Colonic mucosa (tissue), 4 donors: Measurements from ENCODE around the gene MERTK. TPM values are rescaled to one million over a fixed set of nuclear protein-coding genes. Genes with fewer than 3 reads are reported as not detected.
"Not testable (repeated sequence)": the region's sequence is repeated elsewhere in the genome, so short reads cannot be mapped to it uniquely, and the experiment has no call there.

Experiments
- DNase-seq: peaks from one replicate; pipeline ENCODE4 v3.0.0-alpha.2; 2020
- H3K27ac ChIP-seq: fragments of 200-600 bp; one replicate; pipeline ENCODE4 v1.8.0; 2021
- H3K27me3 ChIP-seq: fragments of 200-600 bp; one replicate; pipeline ENCODE4 v1.8.0; 2021
- H3K36me3 ChIP-seq: fragments of 200-600 bp; one replicate; pipeline ENCODE4 v1.8.0; 2021
- H3K4me1 ChIP-seq: fragments of 200-600 bp; one replicate; pipeline ENCODE4 v1.8.0; 2021; ENCODE audit warnings: mild to moderate bottlenecking
- H3K4me3 ChIP-seq: fragments of 200-600 bp; one replicate; pipeline ENCODE4 v1.8.0; 2021
- H3K9ac ChIP-seq, 2 donors: one replicate each; pipeline ENCODE4 v1.7.0; 2013; ENCODE audit warnings: control low read depth in 2 of 2, low read depth in 2 of 2, low read length in 2 of 2
- H3K9me3 ChIP-seq: fragments of 200-600 bp; one replicate; pipeline ENCODE4 v1.8.0; 2021
- CTCF ChIP-seq: fragments of 200-600 bp; IDR thresholded peaks from one replicate; pipeline ENCODE4 v1.8.0; 2022; ENCODE audit warnings: antibody characterized with exemption, mild to moderate bottlenecking
- intact Hi-C: fragments of 100-400 bp; cut with DNase I; formaldehyde crosslinking; loops from one replicate; pipeline ENCODE4 v1.14.1; 2022
- total RNA-seq, 2 donors: library from RNA; stranded (reverse); fragmentation: NEBNext Ultra II Directional in 1 of 2; extraction: Animal tissue kit (Norgen Biotek cat#: 25700) in 1 of 2; gene quantifications; one replicate each; pipeline ENCODE4 v1.2.1, GENCODE V29; 2021
- donor health status: healthy.
- donor health status: DM: no; HTN: no; CAD: no.
- donor health status: DM: no; HTN: no; CAD: no.

Gene MERTK
- total RNA-seq, 2 donors from 2014 or later, result 3.9 TPM

GRCh38 chr2:112062894-112063293 is 164.5 kb downstream of the MERTK start:
- no peak overlapping the region for H3K4me3 ChIP-seq
- H3K27ac ChIP-seq, result no peak overlapping the region
- H3K4me1 ChIP-seq, result no peaks in the 10 kb centered on the region
- H3K27me3 ChIP-seq, result no peaks in the 10 kb centered on the region
- no peak for TF ChIP-seq CTCF
- intact Hi-C loops, result no loop called here
- DNase-seq, result no peak
- H3K9ac ChIP-seq, result no peak overlapping the region
- H3K36me3 ChIP-seq, result peaks cover 10% of the 10 kb centered on the region
- no peaks in the 10 kb centered on the region for H3K9me3 ChIP-seq

GRCh38 chr2:112065486-112065885 is 167.1 kb downstream of the MERTK start:
- Histone ChIP-seq H3K27ac (no peak overlapping the region), H3K36me3 (peaks cover 10% of the 10 kb centered on the region), H3K9ac (no peak overlapping the region), H3K27me3 (no peaks in the 10 kb centered on the region), H3K4me3 (no peak overlapping the region), H3K9me3 (no peaks in the 10 kb centered on the region), H3K4me1 (no peaks in the 10 kb centered on the region)
- no peak for DNase-seq
- no peak for TF ChIP-seq CTCF
- intact Hi-C loops, result no loop called here

GRCh38 chr2:112065966-112066365 is 167.6 kb downstream of the MERTK start:
- H3K9ac ChIP-seq, result no peak overlapping the region
- no peak for DNase-seq
- intact Hi-C loops, result no loop called here
- H3K4me3 ChIP-seq, result no peak overlapping the region
- no peak for TF ChIP-seq CTCF
- H3K4me1 ChIP-seq, result no peaks in the 10 kb centered on the region
- H3K27me3 ChIP-seq, result no peaks in the 10 kb centered on the region
- no peaks in the 10 kb centered on the region for H3K9me3 ChIP-seq
- peaks cover 10% of the 10 kb centered on the region for H3K36me3 ChIP-seq
- no peak overlapping the region for H3K27ac ChIP-seq

GRCh38 chr2:112069794-112070193 is 171.4 kb downstream of the MERTK start:
- DNase-seq, H3K9ac ChIP-seq, H3K27ac ChIP-seq, H3K27me3 ChIP-seq, H3K4me3 ChIP-seq, H3K4me1 ChIP-seq, H3K36me3 ChIP-seq, H3K9me3 ChIP-seq, intact Hi-C loops: not testable (repeated sequence)

GRCh38 chr2:112073875-112074274 is 175.5 kb downstream of the MERTK start:
- DNase-seq, result no peak
- Histone ChIP-seq H3K36me3 (peaks cover 6% of the 10 kb centered on the region), H3K27ac (no peak overlapping the region), H3K4me3 (no peak overlapping the region), H3K9me3 (no peaks in the 10 kb centered on the region), H3K27me3 (no peaks in the 10 kb centered on the region), H3K9ac (no peak overlapping the region), H3K4me1 (peaks cover 4% of the 10 kb centered on the region)
- intact Hi-C loops, result no loop called here
- no peak for TF ChIP-seq CTCF

GRCh38 chr2:112074506-112074905 is 176.1 kb downstream of the MERTK start:
- intact Hi-C loops, result no loop called here
- H3K4me3 ChIP-seq, result no peak overlapping the region
- no peak overlapping the region for H3K9ac ChIP-seq
- no peak for DNase-seq
- H3K9me3 ChIP-seq, result no peaks in the 10 kb centered on the region
- H3K27ac ChIP-seq, result no peak overlapping the region
- TF ChIP-seq CTCF, result no peak
- H3K36me3 ChIP-seq, result peaks cover 6% of the 10 kb centered on the region
- H3K27me3 ChIP-seq, result no peaks in the 10 kb centered on the region
- H3K4me1 ChIP-seq, result peaks cover 4% of the 10 kb centered on the region
